Fibroblast of lung (primary cell): Measurements from ENCODE around the gene NEO1.

Source experiments
- EZH2 ChIP-seq: IDR thresholded peaks from 2 replicates; pipeline ENCODE4 v1.5.1; 2012; ENCODE audit warnings: low read length, control low read depth, mild to moderate bottlenecking; ENCODE audit errors: missing control alignments
- TF ChIP-seq, protein P1 (sequence below), 2 donors: IDR thresholded peaks in 1 of 2; conservative IDR thresholded peaks in 1 of 2; 1 replicate in 1 of 2; 2 replicates in 1 of 2; pipeline ENCODE4 v1.5.1; 2011 to 2012; ENCODE audit warnings: low read length in 2 of 2, control low read depth in 1 of 2, inconsistent platforms in 1 of 2, low read depth in 1 of 2, mild to moderate bottlenecking in 1 of 2

DNA sequence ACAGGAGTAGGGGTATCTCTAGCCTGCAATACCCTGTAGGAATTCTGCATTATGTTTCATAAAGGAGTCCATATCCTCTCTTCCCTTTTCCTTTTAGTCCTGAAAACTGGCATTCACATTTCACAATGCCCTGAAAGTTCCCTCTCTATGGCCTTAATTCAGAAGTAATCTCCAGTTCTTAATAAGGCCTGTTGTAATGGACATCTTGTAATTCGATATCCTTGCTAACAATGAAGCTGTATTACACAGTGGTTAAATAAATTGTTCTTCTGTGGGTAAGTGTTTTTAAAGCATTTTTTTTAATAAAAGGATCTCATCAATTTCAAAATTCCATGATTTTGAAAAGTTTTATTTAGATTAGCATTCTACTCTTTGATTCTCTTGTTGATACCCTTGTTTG is 34.3 kb upstream of the NEO1 start:
- TF ChIP-seq, protein P1, sequence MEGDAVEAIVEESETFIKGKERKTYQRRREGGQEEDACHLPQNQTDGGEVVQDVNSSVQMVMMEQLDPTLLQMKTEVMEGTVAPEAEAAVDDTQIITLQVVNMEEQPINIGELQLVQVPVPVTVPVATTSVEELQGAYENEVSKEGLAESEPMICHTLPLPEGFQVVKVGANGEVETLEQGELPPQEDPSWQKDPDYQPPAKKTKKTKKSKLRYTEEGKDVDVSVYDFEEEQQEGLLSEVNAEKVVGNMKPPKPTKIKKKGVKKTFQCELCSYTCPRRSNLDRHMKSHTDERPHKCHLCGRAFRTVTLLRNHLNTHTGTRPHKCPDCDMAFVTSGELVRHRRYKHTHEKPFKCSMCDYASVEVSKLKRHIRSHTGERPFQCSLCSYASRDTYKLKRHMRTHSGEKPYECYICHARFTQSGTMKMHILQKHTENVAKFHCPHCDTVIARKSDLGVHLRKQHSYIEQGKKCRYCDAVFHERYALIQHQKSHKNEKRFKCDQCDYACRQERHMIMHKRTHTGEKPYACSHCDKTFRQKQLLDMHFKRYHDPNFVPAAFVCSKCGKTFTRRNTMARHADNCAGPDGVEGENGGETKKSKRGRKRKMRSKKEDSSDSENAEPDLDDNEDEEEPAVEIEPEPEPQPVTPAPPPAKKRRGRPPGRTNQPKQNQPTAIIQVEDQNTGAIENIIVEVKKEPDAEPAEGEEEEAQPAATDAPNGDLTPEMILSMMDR (conservative IDR thresholded peaks at IDR 0.05 in 1 of 2, IDR thresholded peaks at IDR 0.05 in 1 of 2; ENCODE audit: low read depth in 1 of 2, low read length in 2 of 2): no peak
- no peak for TF ChIP-seq EZH2
